NCI-H69 (cell line): ENCODE data around the gene CABYR.
A peak's percentile ranks its signal among the peaks of the same experiment; 100 is the strongest.
"Not testable (repeated sequence)": the region's sequence is repeated elsewhere in the genome, so short reads cannot be mapped to it uniquely, and the experiment has no call there.

ENCODE experiments used
- DNase-seq: peaks from one replicate; lab custom pipeline; 2025; lab: John Stamatoyannopoulos, UW

The CABYR gene

DNA sequence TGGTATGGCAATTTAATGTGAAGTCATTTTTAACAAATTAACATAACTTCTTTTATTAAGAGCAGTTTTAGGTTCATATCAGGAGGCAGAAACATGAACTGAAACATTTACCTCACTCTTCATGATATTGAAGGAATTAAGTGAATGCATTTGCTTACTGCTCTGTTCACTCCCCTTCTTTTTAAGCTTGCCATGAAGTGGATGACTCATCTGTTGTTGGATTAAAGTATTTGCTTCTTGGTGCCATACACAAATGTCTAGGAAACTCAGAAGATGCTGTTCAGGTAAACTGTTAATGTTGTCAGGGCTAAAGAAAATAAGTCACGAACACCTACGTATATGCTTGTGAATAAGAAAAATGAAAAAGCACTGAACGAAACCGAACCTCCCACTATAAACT is 10.2 kb upstream of the CABYR start:
- no peak for DNase-seq

DNA sequence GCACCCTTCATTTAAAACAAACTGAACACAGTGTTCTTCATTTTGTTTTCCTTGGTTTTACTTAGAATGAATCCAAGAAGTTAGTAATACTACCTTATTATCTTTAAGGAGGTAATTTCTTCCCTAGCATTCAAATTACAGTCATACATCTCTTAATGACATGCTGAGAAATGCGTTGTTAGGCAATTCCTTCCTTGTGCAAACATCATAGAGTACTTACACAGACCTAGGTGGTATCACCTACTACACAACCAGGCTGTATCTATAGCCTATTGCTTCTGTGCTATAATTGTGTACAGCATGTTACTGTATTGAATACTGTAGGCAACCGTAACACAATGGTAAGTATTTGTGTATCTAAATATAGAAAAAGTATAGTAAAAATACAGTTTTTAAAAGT is 8.4 kb upstream of the CABYR start:
- peak; percentile 91 for DNase-seq

DNA sequence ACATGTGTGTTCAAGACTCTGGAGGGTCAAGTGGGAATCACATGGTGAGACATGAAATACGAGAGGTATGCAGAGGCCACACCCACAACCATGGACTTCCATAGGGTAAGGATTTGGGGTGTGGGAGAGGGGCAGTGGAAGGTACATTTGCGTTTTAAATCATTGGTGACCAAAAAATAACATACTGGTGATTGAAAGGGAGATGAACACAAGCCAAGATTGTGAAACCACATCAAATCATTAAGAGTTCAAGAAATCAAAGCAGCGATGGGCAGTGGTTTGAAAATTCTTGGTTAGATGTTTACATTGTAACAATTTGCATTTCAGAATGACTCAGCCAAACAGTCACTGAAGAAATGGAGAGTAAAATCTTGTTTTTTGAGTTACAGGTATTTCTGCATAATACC is 1.9 kb upstream of the CABYR start:
- DNase-seq: peak; percentile 67

DNA sequence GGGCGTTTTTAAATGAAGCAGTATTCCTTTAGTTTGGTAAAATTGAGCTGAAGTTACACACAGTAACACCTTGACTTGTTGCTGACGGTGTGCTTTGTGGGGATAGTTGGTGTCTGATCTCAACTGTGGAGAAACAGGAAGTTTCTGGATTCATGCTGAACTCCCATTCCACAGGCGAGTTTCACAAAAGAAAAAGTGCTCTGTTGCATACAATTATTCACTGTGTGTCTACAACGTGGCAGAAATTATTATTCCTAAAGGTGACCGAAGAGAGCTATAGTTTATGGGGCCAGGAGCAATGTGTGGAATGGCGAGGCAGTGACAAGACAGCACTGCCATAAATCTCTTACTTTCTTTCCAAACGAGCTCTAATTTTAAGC is 463 bp upstream of the CABYR start:
- DNase-seq: peak; percentile 64

DNA sequence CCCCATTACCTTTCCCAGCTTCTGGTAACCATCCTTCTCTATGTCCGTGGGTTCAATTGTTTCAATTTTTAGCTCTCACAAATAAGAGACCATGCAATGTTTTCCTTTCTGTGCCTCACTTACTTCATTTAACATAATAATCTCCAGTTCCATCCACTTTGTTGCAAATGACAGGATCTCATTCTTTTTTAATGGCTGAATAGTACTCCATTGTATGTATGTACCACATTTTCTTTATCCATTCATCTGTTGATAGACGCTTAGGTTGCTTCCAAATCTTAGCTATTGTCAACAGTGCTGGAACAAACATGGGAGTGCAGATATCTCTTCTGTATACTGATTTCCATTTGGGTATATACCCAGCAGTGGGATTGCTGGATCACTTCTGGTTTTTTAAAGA is 1.8 kb downstream of the CABYR start:
- DNase-seq: no peak

DNA sequence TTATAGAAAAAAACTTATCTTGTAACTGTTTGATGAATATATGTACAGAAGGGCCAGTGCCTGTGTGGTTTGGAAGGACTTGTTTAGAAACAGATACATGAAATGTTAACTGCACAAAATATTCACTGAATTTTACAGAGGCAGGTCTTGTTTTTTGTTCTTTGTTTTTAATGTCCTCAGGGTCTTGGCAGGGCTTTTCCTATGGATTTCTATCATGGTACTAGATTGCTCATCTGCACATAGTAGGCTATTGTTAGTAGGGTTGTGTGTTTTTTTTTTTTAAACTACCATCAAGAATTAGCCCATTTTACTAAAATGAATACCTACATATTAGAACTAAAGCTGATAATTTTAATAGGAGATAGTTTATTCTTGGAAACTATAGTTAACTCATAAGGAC is 3.5 kb downstream of the CABYR start:
- DNase-seq: no peak

GRCh38 chr18:24149591-24149990 is 10.7 kb downstream of the CABYR start:
- DNase-seq: not testable (repeated sequence)

GRCh38 chr18:24153397-24153796 is 14.5 kb downstream of the CABYR start:
- no peak for DNase-seq

GRCh38 chr18:24157855-24158254 is 19.0 kb downstream of the CABYR start:
- DNase-seq: no peak

DNA sequence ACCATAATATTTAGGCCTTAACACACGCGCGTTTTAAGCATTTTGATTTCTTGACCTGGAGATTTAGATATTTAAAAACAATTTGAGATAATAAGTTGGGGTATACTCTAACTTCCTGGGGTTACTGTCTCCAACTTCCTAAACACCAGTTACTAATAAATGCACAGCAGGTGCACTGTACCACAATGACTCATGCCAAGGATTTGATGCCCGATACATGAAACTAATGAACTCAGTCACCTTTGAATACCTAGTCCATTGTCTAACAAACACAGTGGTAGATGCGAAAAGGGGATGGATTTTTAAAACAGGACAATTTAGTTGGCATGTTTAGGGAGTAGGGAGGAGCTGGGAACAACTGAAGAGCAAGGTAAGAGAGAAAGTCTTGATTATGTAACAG is 21.2 kb downstream of the CABYR start:
- DNase-seq: no peak

- peak; percentile 22 for DNase-seq
Observed at GRCh38 chr18:24161304-24161703, 22.4 kb downstream of the CABYR start.

GRCh38 chr18:24168496-24168895 is 29.6 kb downstream of the CABYR start:
- DNase-seq: no peak

DNA sequence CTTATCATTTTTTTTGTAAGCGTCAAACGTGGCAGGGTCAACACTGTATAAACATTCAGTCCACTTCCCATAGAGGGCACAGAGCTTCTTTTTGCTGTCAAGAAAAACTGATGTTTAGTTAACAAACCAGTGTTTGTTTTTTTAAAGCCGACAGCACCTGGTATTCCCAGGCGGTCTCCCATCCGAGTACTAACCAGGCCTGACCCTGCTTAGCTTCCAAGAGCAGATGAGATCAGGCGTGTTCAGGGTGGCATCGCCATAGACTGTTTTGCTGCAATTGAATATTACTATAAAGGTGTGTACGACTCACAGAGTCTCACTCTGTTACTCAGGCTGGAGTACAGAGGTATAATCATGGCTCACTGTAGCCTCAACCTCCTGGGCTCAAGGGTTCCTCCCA is 31.5 kb downstream of the CABYR start:
- DNase-seq: peak; percentile 52

DNA sequence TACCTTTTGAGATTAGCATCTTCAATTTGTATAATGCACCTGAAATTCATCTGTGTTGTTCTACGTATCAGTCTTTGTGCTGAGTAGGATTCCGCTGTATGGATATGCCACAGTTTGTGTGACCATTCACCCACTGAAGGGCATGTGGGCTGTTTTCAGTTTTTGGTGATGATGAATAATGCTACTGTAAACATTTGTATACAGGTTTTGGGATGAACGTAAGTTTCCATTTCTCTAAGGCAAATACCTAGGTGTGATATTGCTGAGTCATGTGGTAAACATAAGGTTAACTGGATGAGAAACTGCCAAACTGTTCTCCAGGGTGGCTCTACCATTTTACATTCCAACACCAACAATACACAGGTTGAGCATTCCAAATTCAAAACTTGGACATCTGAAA is 35.1 kb downstream of the CABYR start:
- no peak for DNase-seq

- peak; percentile 86 for DNase-seq
Observed at GRCh38 chr18:24176727-24177416, 38.0 kb downstream of the CABYR start.

- DNase-seq: peak; percentile 18
Observed at GRCh38 chr18:24177499-24178133, 38.8 kb downstream of the CABYR start.

- DNase-seq: no peak
Observed at GRCh38 chr18:24180048-24180447, 41.2 kb downstream of the CABYR start.

DNA sequence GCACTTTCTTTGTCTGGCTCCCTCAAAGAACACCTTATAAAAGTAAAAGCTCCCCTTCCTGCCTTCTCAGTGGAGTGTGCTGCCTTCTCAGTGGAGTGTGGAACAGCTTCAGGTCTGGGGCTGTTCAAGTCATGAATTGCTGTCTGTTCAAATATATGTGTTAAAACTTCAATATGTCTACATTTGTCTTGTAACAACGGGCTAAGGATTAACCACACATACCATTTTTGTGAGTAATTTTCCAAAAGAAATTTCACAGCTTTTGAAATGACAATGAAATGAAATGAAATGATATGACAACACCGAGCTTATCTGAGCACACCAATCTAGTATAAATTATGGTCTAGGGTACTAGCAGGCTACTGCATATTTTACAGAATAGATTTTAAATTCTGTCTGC is 42.9 kb downstream of the CABYR start:
- DNase-seq: no peak

GRCh38 chr18:24185805-24186204 is 46.9 kb downstream of the CABYR start:
- DNase-seq: no peak

DNA sequence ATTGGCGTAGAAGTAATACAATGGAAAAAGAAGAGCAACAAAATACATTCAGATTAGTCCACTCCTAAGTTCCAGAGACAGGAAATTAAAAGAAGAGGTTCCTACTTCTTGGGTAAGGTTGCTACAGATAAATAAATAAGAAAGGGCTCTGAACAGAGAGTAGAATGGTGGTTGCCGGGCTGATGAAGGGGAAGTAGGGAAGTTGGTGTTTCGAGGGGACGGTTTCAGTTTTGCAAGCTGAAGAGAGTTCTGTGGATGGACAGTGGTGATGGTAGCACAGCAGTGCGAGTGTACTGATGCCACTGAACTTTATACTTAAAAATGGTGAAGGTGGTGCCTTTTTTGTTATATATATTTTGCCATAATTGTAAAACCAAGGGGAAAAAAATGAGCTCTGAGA is 48.2 kb downstream of the CABYR start:
- no peak for DNase-seq

DNA sequence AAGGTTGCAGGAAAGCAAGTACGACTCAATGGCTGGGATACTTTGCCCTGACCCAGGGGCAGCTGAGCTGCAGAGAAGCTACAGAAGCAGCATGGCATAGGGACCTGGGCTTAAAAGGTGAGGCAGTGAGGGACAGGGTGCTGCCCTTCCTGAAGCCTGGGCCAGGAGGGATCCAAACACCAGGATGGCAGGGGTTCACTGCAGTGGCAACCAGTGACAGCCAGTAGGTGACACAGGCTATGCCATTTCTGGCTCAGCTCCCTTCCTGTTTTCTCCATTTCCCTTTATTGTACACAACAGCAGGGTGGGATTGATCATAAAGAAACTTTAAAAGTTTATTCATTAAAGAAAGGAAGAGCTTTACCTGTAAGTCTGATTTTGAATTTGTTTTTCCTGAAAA is 48.8 kb downstream of the CABYR start:
- DNase-seq: no peak

DNA sequence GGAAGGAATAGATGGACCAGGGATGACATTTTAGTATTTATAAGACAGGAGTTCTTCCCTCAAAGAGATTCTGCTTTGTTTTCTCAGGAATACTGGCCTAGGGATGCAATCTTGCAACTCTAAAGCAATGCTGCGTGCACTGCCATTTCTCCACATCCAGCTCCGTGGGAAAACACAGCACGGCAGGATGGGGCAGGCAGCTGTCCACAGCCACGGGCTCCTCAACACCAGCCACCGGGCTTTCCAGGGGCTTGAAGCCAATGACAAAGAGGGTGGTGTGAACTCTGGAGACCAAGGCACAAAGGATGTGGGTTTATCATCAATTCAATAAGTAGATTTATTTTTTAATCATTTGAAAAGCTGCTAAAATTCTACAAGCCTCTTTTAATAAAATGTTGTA is 49.3 kb downstream of the CABYR start:
- no peak for DNase-seq

- no peak for DNase-seq
Observed at GRCh38 chr18:24189007-24189528, 50.2 kb downstream of the CABYR start.
